ENCODE data around the gene TPK1.

DNA sequence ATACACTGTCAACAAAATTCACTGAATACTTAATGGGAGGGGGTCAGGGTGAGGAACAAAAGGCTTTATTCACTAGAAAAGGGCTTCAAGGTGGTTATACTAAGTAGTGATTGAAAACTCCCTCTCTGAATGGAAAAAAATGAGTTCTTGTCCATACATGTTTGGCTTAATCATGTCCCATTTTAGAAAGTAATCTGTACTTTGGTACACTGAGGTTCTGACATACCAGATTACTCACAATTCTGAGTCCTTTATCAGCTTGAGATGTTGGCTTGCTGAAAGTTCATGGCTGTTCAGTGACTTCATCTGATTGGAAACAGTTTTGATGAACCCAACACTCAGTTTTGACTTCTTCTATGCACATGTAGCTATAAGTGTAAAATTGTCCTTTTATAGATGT lies 419.5 kb downstream of the TPK1 start:
- no peak for TF ChIP-seq ZNF114 (tag by site-specific recombination; IDR thresholded peaks at IDR 0.05)
- TF ChIP-seq ZSCAN4 (tag by site-specific recombination; IDR thresholded peaks at IDR 0.05), result no peak

Data from HEK293 (cell line).